Fibroblast of peridontal ligament (primary cell): ENCODE data around the gene LRRC36.
"Not testable (repeated sequence)": the region's sequence is repeated elsewhere in the genome, so short reads cannot be mapped to it uniquely, and the experiment has no call there.

Experiments
- DNase-seq: peaks from one replicate; pipeline ENCODE4 v3.0.0-alpha.2; 2010; ENCODE audit errors: extremely low read depth

Gene LRRC36

DNA sequence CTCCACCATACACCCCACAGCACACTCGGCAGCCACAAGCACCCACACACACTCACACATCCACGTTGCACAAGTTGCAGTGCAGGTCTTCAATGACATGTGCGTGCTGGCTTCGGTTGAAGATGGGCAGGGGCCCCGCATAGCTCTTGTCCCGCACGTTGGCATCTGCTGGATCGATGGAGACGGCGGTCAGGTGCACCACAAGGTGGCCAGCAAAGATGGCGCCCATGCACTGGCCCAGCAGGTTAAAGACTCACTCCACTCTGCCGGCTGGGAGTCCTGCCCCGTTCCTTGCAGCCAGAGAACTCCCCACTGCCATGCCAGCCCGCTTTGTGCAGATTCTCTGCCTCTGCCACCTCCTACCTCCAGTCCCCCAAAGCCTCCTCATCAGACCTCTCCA, 74.3 kb downstream of the LRRC36 start:
- no peak for DNase-seq

GRCh38 chr16:67403976-67404555, 77.5 kb downstream of the LRRC36 start:
- DNase-seq: no peak

- DNase-seq: no peak
Observed at GRCh38 chr16:67404740-67405226, 78.2 kb downstream of the LRRC36 start.

DNA sequence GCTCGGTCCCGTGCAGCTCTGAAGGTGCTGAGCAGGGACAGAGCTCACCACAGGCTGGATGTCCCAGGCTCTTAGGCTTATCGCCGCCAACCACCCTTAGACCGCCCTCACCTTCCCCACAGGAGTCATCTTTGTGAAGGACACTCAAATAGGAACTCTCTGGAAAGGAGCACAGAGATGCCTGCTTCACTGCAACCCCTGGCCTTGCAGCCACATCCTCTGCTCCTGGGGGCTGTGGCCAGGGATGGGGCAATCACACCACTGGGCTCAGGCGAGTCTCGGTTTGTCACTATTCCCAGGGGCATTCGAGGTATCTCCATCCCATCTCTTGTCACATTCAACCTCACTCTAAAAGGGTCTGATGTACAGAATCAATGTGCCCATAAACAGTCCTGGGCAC, 78.7 kb downstream of the LRRC36 start:
- no peak for DNase-seq

DNA sequence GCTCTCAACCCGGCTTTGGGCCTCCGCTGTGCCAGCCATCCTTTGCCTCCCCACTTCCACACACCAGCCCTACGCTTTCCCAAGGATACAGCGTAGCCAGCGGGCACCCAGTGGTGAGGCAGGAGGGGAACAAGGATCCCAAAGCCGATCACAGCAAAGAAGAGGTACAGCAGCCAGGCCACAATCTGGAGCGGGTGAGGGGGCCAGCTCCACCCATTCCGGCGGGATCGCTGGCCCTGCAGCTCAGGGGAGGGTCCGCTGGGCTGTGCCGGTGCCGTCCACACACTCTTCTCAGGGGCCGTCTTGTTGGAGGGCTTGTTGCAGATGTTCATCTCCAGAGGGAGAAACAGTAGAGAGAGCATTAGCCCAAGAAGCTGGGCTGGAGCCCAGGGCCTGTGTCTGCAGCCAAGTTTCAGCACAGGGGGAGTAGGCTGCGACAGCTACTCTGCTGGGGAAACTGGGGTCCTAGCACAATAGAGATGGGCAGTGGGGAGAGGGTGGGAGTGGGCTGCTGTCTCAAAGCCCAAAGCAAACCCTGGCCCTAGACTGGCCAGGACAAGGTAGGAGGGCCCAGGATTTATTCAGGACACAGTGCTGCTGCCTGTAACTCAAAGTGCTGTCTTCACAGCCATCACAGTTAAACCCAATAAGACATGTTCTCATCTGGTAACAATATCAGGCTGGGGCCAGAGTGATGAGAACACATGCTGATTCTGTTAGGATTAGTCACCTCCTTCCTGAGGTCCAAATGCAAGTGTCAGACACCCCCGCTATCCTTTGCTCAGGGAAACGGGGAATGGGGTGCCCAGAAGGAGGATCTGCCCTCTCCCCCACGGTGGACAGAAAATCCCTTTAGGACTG, 79.7 kb downstream of the LRRC36 start:
- peak; percentile 90 for DNase-seq

- peak; percentile 28 for DNase-seq
Observed at GRCh38 chr16:67407176-67407787, 80.7 kb downstream of the LRRC36 start.

DNA sequence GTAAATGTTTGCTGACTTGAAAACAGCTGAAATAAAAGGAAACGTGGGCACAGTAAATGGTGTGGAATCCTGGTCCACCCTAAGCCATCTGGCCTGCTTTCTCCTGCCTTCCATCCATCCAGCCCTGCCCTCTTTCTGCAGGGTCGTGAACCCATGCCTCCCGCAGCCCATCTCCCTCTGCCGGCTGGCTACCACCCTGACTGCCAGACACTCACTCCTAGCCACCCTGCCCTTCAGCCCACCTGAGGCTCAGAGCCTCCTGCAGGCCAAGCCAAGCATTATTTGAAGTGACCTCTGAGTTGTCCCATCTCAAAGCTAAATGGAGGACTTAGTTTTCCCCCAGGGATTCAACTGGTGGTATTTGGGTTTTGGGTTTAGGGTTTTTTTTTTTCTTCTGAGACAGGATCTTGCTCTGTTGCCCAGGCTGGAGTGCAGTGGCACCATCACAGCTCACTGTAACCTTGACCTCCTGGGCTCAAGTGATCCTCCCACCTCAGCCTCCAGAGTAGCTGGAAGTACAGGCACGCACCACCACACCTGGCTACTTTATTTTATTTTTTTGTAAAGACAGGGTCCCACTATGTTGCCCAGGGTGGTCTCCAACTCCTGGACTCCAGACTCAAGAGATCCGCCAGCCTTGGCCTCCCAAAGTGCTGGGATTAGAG, 81.3 kb downstream of the LRRC36 start:
- DNase-seq: no peak

DNA sequence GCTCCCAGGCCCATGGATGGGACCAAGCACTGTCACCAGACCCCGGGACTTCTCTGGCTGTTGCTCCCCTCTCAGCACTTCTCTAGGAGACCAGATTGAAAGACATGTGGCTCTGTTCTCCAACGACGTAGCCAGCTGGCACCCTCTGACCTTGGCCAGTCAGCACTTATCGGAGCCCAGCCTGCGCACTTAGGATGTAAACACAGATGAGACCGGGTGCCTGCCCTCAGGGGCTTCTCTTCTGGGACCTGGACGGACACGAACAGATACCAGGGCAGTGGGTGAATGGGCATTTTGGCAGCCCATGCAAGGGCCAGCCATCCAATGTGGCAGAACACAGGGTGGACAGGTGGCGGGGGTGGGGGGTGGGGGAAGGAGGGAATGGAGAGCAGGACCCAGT, 83.0 kb downstream of the LRRC36 start:
- DNase-seq: no peak

GRCh38 chr16:67411339-67411738, 84.7 kb downstream of the LRRC36 start:
- no peak for DNase-seq

- DNase-seq: peak; percentile 36
Observed at GRCh38 chr16:67412294-67412693, 85.7 kb downstream of the LRRC36 start.

DNA sequence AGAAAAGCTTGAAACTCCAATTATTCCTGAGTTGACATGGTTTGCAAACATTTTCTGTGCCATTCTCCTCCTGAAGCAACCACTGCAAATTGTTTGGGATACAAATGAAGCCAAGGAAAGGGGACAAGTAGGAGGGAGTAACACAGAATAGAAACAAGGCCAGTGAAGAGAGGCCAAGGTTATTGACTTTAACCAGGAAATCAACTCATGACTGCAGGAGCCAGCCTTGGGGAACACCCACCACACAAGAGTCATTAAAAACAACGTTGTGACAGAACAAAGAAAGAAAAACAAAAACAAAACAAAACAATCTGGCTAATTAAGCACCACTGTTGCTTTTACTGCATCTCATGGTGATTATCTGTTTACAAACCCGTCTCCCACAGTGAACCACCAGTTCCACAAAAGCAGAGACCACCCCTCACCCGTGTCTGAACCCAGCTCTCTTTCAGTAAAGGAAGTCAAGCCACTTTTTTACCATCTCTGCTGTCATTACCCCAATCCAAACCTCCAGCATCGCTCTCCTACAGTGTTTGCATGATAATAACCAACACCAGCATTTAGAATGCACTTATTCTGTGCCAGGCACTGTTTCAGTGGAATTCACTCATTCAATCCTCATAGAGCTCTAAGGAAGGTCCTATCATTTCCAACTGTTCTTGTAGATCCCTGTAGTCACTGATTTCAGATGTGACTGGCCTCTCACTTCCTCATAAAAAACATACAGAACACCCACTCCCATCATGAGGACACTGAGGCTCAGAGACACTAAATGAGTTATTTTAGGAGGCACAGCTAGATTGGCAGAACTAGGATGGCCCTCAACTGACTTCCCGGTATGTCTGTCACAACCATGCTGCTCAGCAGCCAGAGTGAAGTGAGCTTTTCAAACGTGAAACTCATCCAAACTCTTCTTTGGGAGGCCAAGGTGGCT, 87.6 kb downstream of the LRRC36 start:
- DNase-seq: no peak

DNA sequence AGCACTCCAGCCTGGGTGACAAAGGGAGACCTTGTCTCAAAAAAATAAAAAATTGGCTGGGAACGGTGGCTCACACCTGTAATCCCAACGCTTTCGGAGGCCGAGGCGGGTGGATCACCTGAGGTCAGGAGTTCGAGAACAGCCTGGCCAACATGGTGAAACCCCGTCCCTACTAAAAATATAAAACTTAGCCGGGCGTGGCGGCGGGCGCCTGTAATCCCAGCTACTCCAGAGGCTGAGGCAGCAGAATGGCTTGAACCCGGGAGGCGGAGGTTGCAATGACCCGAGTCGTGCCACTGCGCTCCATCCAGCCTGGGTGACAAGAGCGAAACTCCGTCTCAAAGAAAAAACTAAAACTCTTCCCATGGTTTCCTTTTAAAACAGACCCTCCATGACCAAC, 88.8 kb downstream of the LRRC36 start:
- not testable (repeated sequence) for DNase-seq

- DNase-seq: peak; percentile 54
Observed at GRCh38 chr16:67415872-67416793, 89.5 kb downstream of the LRRC36 start, which contains the start of gene ZDHHC1. Gene ZDHHC1, minus strand, starts transcription at chr16:67416477. Its CDS starts 8,702 bp downstream, at chr16:67407775.

DNA sequence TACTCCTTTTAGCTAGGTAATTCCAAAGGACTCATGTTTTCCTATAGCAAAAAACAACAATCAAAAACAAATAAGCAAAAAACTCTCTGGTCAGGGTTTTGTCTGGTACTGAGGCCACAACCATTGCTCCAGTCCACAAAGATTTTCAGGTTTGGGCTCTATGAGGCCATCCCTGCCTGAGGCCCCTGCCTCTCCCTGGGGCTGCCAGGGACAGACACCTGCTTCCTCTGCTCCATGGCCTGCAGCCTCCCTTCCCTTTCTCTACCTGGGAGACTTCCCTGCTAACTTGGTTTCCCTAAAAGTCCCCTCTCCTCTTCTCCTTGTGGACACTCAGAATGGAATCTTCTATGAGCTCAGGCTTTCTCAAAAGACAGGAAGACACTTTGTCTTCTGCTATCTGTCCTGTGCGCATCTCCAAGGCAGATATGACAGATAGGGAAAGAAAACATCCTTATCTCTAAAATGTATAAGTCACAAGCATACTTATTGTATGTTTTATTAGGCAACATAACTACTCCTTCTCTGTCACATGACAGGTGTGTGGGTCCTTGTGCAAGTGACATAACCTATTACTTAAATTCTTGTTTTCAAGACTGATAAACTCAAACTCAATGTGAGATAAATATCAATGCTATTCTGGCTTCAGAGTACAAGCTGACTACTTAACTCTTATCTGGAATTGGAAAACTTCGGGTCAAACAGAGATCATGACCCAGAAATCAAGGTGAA, 90.9 kb downstream of the LRRC36 start:
- no peak for DNase-seq

DNA sequence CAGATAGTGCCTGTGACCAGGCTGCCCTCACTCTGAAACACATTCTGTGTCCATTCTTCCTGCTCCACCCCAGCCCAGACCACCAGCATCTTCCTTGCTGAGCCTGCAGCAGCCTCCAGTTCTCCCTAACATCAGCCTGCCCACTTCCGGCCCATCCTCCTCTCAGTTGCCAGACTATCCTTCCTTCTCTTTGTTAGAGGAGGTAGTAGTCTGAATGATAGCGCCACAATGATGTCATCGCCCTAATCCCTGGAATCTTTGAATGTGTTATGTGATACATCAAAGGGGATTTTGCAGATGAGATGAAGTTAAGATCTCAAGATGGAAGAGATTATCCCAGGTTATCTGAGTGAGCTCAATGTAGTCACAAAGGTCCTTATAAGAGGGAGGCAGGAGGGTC, 92.9 kb downstream of the LRRC36 start:
- no peak for DNase-seq

DNA sequence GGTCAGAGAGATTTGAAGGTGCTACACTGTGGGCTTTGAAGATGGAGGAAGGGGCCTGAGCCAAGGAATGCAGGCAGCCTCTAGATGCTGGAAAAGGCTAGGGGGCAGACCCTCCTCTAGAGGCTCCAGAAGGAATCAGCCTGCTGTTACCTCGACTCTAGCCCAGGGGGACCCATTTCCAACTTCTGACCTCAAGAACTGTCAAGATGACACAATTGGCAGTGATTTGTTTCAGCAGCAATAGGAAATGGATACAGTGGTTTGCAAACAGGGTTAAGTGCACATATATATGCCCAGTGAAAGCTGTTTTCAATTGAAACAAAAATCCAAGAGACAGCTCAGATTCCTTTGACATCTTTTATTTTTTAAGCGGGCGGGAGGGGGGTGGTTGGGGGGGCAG, 93.3 kb downstream of the LRRC36 start:
- peak; percentile 49 for DNase-seq

GRCh38 chr16:67421030-67421429, 94.4 kb downstream of the LRRC36 start:
- DNase-seq: no peak

GRCh38 chr16:67423015-67423414, 96.4 kb downstream of the LRRC36 start:
- no peak for DNase-seq

DNA sequence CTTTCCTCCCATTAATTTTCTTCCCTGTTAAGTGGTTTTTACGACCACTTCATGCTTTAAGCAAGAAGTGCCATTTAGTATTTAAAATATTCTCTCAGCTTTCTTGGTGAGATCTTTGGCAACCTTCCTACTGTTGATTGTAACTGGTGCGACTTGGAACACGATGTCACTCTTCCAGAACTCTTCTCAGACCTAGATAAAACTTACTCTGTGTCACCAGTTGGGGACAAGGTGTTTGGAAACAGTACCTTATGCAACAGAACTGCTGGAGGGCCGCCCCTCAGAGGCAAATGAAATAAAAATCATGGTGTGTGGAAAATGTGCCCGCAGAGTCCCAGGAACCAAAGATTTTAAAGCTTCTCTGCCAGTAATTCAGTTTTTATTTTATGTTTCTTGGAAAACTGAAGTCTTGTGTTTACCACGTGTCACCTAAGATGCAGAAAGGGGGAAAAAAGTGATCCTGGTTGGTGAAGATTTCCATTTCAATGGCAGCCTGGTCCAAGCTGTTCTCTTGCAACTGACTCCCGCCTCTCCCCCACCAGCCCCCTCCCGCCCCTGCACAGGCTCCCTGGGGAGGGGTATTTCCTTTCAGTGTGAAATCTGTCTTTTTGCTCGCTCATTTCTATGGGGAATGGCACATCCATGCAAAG, 97.1 kb downstream of the LRRC36 start:
- no peak for DNase-seq
